GDM1 (cell line): Measurements from ENCODE around the gene SDC4.

Experiments
- DNase-seq: peaks from one replicate; lab custom pipeline; 2025; lab: John Stamatoyannopoulos, UW

SDC4 gene

DNA sequence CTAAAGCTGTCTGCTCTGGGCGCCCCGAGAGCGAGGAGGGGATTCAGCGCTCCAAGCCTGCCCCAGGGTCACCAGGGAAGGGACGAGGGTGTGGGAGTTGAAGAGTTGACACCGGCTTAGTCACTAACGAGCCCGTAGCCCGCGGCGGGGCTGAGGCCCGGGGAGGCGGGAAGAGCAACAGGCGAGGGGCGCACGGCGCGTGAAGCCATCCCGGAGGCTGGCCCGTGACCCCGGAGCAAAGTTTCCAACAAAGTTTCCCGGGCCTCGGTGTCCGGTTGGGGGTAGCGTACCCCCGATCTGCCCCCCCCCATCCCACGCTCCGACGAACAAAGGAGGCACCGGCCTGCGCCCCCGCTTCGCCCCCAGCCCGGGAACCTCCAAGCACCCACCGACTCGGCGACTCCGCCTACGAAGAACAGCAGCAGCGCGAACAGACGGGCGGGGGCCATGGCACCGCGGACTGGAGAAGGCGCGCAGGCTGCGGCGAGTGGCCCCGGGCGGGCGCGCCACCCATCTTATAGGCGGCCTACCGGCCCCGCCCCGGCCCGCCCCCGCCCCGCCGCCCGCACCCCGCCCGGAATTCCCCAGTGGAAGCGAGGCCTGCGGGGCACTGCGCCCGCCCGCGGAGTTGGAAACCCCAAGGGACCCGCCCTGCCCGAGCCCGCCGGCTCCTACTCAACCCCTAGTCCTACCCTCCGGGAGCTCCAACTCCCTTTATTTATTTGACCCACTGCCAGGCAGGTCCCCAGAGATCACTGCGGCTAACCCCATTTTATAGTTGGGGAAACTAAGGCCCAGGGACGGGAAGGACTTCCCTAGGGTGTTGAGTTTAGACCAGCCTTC, at the start of gene SDC4:
SDC4 (minus strand) TSS at position 489 of the 843 bp plus-strand sequence; CDS start at position 449, 40 bp downstream.
- DNase-seq = no peak

DNA sequence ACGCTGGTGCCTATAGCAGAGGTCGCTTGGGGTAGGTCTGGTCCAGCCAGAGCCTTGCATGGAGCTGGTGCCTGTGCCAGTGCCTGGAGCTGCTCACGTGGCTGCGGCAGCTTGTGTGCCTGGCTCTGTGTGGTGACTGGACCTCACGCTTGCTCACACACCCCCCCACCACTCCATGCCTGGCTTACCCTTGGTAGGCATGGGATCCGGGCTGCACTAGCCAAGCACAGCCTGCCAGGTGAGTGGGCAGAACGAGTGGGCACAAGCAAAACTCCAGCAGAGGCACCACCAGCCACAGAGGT, 46.8 kb upstream of the SDC4 start:
- DNase-seq = no peak

DNA sequence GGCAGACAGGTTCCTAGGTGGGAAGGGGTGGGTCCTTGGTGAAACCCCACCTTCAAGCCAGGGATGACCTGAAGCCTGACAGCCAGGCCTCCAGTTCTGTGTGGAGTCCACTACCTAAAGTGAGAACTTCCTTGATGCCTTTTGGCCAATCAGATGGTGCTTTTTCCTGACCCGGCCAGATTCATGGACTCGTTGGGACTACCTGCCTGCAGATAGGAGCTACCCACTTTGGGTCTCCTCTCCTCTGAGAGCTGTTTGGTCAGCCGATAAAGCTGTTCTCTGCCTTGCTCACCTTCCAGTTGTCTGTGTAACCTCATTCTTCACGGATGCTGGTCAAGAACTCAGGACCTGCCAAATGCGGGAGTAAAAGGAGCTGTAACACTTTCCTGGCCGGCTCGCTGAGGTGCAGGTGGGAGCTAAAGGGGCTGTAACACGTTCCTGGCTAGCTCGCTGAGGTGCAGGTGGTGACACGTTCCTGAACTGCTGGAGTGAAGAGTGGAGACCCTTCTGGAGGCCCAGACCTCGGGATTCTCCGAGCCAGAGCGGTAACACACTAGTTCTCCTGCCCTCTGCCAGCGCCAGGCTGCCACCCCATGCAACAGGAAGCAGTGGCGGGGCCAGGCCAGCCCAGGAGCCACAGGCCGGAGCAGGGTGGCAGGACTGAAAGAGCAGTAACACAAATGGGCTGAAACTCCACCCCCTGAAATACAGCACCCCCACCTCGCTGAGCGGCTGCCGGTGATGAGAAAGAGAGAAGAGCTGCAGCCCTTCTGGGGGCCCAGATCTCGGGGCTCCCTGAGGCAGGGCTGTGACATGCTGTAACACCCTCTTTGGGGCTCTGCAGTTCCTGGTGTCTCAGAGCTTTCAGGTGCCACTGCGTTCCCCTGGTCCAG, 46.2 kb upstream of the SDC4 start:
- no peak for DNase-seq

DNA sequence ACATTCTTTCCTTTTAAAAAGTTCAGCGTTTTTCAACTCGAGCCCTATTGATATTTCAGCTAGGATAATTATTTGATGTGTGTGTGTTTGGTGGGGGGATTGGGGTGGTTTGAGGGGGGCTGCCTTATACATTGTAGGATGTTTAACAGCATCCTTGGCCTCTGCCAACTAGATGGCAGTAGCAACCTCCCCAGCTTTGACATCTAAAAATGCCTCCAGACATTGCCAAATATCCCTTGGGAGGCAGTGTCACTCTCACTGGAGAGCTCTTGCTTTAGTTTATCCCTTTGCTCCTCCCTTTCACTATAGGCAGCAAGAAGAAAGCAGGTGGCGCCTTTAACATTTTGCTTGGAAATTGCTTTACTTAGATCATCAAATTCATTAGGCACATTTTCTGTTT, 44.5 kb upstream of the SDC4 start:
- DNase-seq = no peak

GRCh38 chr20:45391559-45391958, 43.3 kb upstream of the SDC4 start:
- no peak for DNase-seq

GRCh38 chr20:45390931-45391330, 42.7 kb upstream of the SDC4 start:
- no peak for DNase-seq

- DNase-seq = no peak
These were observed 39.0 kb upstream of the SDC4 start for GRCh38 chr20:45387274-45387673.

DNA sequence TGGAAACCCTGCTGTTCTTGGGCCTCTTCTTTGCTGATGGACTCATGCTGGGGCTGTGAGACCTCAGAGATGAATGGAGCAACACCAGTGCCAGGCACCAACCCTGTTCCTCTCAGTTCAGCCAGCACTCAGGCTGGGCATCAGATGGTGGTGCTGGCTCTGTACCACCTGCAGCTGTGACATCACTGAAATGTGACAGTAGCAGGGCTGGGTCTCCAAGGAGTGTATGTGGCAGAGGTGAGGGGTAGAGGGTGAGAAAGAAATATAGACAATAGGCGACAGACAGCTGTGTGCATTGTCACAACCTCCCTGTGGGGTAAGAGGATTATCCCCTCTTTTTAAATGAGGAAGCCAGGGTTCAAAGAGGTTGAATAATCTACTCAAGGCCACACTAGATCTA, 30.0 kb upstream of the SDC4 start, which contains the start of gene TP53TG5:
TP53TG5 (minus strand) TSS at position 135 of the 400 bp plus-strand sequence; CDS start at position 46, 89 bp downstream.
- no peak for DNase-seq

DNA sequence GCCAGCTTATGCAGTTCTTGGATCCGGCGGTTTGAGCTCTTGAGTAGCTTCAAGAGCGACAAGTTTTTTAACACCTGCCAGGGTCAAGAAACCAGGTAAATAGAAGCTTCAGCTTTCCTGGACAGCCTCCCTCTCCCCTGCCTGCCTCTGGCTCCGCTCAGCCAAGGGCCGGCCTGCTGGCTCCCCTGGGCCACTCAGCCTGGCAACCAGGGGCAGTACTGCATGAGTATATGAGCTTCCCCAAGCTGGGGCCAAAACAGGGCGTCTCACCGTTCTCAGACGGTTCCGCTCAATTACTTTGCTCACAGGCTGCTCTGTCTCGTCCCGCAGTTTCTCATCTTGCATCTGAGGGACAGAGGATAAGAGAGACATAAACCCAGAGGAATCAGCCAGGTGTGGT, 29.0 kb upstream of the SDC4 start:
- no peak for DNase-seq

DNA sequence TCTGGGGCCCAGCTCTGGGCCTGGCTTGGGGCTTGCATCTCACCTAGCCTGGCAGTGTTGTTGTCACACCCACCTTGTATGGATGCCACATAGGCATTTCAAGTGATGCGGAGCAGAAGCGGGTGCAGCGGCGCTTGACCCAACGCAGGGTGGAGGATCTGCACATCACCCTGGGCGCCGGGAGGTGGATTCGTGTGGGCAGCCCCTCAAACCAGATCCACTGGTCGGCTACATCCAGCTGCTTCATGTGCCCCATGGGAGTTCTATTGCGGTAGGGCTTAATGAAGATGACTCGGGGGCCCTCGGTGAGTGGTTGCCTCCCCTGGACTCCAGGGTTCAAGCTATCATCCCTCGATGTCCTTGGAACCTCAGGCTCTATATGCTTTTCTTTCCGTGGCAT, 26.7 kb upstream of the SDC4 start:
- DNase-seq = no peak

- DNase-seq = no peak
These were observed 25.9 kb upstream of the SDC4 start for GRCh38 chr20:45374101-45374467.

- DNase-seq = peak; percentile 57
These were observed 25.3 kb upstream of the SDC4 start for GRCh38 chr20:45373353-45374100.

DNA sequence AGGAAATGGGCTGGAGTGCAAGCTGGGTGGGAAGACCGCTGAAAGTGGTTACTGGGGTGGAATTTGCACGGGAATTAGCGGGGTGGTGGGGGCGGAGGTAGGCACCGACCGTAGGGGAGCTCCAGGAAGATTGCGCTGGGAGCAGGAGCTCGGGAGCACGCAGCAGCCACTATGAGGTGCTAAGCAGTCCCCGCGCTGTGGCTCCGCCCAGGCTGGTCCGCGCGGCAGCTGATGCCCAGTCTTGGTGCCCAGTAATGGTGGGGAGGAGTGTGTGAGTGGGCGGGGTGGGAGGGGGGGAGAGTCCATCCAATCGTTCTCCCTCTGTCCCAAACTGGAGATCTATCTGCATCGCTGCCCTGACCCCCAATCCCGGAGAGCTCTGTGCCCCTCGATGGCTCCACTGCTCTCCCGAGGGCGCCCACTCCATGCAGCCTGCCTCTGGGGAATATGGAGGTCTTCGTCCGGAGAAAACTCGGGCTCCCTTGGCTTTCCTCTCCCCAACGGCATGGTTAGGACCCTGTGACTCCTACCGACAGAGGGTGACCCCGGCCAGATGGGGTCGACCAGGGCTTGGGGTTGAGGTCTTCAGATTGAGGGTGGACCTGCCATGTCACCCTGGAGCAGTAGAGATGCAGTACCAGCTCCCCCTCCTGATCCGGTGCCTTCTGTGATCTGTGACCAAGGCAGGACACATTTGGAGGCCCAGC, 24.6 kb upstream of the SDC4 start:
- DNase-seq = no peak

DNA sequence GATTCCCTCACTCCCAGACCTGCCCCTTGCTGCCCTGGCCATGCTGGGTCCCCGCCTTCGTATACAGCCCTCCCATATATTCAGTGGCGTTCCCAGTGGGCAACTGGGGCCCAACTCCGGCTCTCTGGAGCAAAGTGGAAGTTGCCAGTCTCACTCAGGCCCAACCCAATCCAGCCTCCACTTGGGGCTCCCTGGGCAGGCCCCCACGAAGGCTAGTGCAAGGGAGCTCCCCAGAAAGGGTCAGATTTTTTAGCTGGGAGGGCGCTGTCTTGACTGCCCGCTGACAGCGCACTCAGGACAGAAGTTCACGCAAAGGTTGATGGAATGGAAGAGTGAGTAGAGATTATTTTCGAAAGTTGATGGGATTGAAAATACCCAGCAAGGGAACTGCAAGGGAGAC, 24.0 kb upstream of the SDC4 start:
- no peak for DNase-seq

GRCh38 chr20:45370571-45371160, 22.4 kb upstream of the SDC4 start:
- no peak for DNase-seq

DNA sequence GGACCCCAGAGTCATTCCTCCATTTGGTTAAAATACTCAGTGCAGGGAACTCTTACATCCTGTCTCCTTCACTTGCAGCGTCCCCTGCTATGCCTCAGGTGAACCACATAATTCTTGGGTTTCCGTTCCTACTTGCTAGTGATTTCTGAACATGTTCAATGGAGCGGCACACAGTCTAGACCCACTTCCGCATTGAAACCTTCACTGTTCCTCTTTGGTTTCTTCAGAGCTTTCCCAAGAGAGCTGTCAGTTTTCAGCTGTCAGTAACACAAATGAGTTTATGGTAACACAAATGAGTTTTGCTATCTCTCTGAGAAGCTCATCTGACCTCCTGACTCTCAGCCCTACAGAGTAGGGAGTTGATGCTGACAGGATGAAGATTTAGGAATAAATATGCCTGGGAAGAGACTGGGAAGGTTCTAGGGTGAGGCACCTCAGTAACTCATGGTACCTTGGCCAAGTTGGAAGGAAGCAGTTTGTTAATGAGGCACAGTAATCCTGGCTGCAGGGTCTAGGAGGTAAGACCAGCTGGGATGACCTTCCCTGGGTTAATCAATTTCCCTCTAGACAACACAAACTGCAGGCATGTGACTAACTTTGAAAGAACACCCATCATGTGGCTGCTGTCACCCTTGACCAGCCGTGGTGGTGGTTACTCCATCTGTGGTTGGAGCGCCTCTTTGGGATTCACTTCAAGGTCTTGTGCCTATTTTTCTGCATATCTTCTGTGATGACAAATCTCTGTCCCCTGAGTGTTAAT, 20.2 kb upstream of the SDC4 start:
- DNase-seq = peak; percentile 66

GRCh38 chr20:45367126-45367525, 18.9 kb upstream of the SDC4 start:
- DNase-seq = no peak

DNA sequence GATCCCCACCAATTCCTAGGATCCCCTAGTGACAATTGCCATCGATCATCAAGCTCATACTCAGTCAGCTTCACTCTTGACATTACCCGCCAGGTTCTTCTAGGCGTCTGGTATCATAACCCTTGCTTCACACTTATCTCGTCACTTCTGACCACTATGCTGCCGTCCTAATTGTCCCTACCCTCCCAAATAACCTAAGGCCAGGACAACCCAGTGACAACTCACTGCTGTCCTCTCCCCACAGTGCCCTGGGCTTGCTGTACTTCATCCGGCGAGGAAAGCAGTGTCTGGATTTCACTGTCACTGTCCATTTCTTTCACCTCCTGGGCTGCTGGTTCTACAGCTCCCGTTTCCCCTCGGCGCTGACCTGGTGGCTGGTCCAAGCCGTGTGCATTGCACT, 18.4 kb upstream of the SDC4 start:
- DNase-seq = no peak

- no peak for DNase-seq
These were observed 18.0 kb upstream of the SDC4 start for GRCh38 chr20:45366192-45366591.

- no peak for DNase-seq
These were observed 17.3 kb upstream of the SDC4 start for GRCh38 chr20:45365444-45365970.
